Spleen (tissue), 11 donors: Measurements from ENCODE around the gene G6PC2. TPM values are rescaled to one million over a fixed set of nuclear protein-coding genes. Genes with fewer than 3 reads are reported as not detected.
"Not testable (repeated sequence)": the region's sequence is repeated elsewhere in the genome, so short reads cannot be mapped to it uniquely, and the experiment has no call there.

ENCODE experiments used
- DNase-seq: peaks from one replicate; pipeline ENCODE4 v3.0.0-alpha.2; 2020
- H3K27ac ChIP-seq, 8 donors: fragments of 200-600 bp; sonication (generic) in 7 of 8; 1 replicate in 4 of 8; 2 replicates in 4 of 8; pipeline versions ENCODE4 v1.5.0 to v1.8.0; 2016 to 2021; ENCODE audit warnings: inconsistent platforms in 4 of 8, mild to moderate bottlenecking in 4 of 8, moderate library complexity in 1 of 8
- H3K27me3 ChIP-seq, 7 donors: fragments of 200-600 bp; sonication (generic) in 6 of 7; replicated peaks in 1 of 7; 1 replicate in 4 of 7; 2 replicates in 3 of 7; pipeline versions ENCODE4 v1.5.0 to v1.8.0; 2016 to 2021; ENCODE audit warnings: inconsistent platforms in 3 of 7, mild to moderate bottlenecking in 1 of 7
- H3K36me3 ChIP-seq, 6 donors: fragments of 200-600 bp; sonication (generic) in 5 of 6; 1 replicate in 4 of 6; 2 replicates in 2 of 6; pipeline versions ENCODE4 v1.5.0 to v1.8.0; 2016 to 2021; ENCODE audit warnings: inconsistent platforms in 2 of 6
- H3K4me1 ChIP-seq, 6 donors: fragments of 200-600 bp; sonication (generic) in 5 of 6; 1 replicate in 3 of 6; 2 replicates in 3 of 6; pipeline versions ENCODE4 v1.5.0 to v1.8.0; 2016 to 2021; ENCODE audit warnings: inconsistent platforms in 3 of 6
- H3K4me3 ChIP-seq, 8 donors: fragments of 200-600 bp; sonication (generic) in 7 of 8; 1 replicate in 4 of 8; 2 replicates in 4 of 8; pipeline versions ENCODE4 v1.5.0 to v1.8.0; 2016 to 2021; ENCODE audit warnings: inconsistent platforms in 4 of 8, mild to moderate bottlenecking in 4 of 8, moderate library complexity in 2 of 8
- H3K9me3 ChIP-seq, 8 donors: fragments of 200-600 bp; sonication (generic) in 7 of 8; 1 replicate in 4 of 8; 2 replicates in 4 of 8; pipeline versions ENCODE4 v1.5.0 to v1.8.0; 2016 to 2021; ENCODE audit warnings: inconsistent platforms in 4 of 8
- CTCF ChIP-seq, 11 experiments: fragments of 200-600 bp in 7 of 11; fragments of 450-650 bp in 4 of 11; sonication (generic) in 4 of 11; IDR thresholded peaks in 8 of 11; conservative IDR thresholded peaks in 3 of 11; 1 replicate in 7 of 11; 2 replicates in 4 of 11; pipeline versions ENCODE4 v1.4.0 to v1.8.0; 2016 to 2021; ENCODE audit warnings: antibody characterized with exemption in 11 of 11, inconsistent platforms in 4 of 11, mild to moderate bottlenecking in 1 of 11
- POLR2A ChIP-seq, 3 donors: fragments of 450-650 bp; IDR thresholded peaks; one replicate each; pipeline ENCODE4 v1.5.1; 2017; ENCODE audit warnings: antibody characterized with exemption in 3 of 3, mild to moderate bottlenecking in 1 of 3
- POLR2AphosphoS5 ChIP-seq, 3 donors: sonication (generic); formaldehyde crosslinking; IDR thresholded peaks; one replicate each; pipeline ENCODE4 v1.5.1; 2017; ENCODE audit warnings: antibody characterized with exemption in 3 of 3
- WGBS, 5 donors: extraction: QIAGEN DNeasy Blood & Tissue Kit in 3 of 5; methylation state at CpG; one replicate each; pipeline versions ENCODE4 v1.1.5 to v1.1.7; 2013 to 2018; 5-methylcytosine and 5-hydroxymethylcytosine counted together
- intact Hi-C: fragments of 100-400 bp; cut with DNase I; formaldehyde crosslinking; loops from one replicate; pipeline ENCODE4 v1.15.0; 2023; ENCODE audit warnings: low total_unique reads
- polyA plus RNA-seq, 3 donors: library from polyadenylated mRNA; stranded (reverse); fragments of 200-250 nt; gene quantifications; one replicate each; pipeline ENCODE4 v1.2.1, GENCODE V29; 2013
- total RNA-seq, 7 donors: library from RNA; depleted of rRNA in 3 of 7; stranded (reverse); fragments of >200 nt in 3 of 7; fragmentation: NEBNext Ultra II Directional in 4 of 7; extraction: Animal tissue kit (Norgen Biotek cat#: 25700) in 4 of 7; gene quantifications; one replicate each; pipeline versions ENCODE4 v1.1.0 to v1.2.1, GENCODE V29; 2016 to 2021
- donor health status: healthy with polysubstance abuse.
- donor health status: DM: no; HTN: no; CAD: no; lungs with moderate emphysema.
- donor health status: DM: no; HTN: no; CAD: no.
- donor health status: Bipolar disorder and iron deficiency.
- donor health status: healthy.
- donor health status: DM: no; HTN: no; CAD: no.
- donor health status: DM: yes; HTN: yes; CAD: no.

G6PC2 gene
- total and polyA plus RNA-seq, 10 donors = not detected

GRCh38 chr2:168874368-168875054, 26.6 kb upstream of the G6PC2 start:
- Histone ChIP-seq H3K36me3 (peaks cover 0 to 24% (median 0%) of the 10 kb centered on the region in 6 donors), H3K4me1 (no peaks in the 10 kb centered on the region), H3K27ac (no peak overlapping the region), H3K9me3 (peaks cover 0 to 5% (median 0%) of the 10 kb centered on the region in 8 donors), H3K27me3 (no peaks in the 10 kb centered on the region), H3K4me3 (no peak overlapping the region)
- intact Hi-C loops = no loop called here
- WGBS, 5 donors = 85 to 92% (median 89%) methylated on average over 6 of the region's 6 CpGs
- TF ChIP-seq POLR2A (IDR thresholded peaks at IDR 0.05) (no peak), CTCF (IDR thresholded peaks at IDR 0.05 in 8 of 11, conservative IDR thresholded peaks at IDR 0.05 in 3 of 11) (no peak), POLR2AphosphoS5 (IDR thresholded peaks at IDR 0.05) (no peak)
- no peak for DNase-seq

GRCh38 chr2:168882163-168882562, 18.9 kb upstream of the G6PC2 start:
- DNase-seq, intact Hi-C loops, H3K9me3 ChIP-seq, H3K4me3 ChIP-seq, H3K27me3 ChIP-seq, H3K27ac ChIP-seq, H3K4me1 ChIP-seq: not testable (repeated sequence)
- H3K36me3 ChIP-seq = peaks cover 0 to 11% (median 0%) of the 10 kb centered on the region in 6 donors
- 95 to 98% (median 98%) methylated on average over 12 of the region's 12 CpGs for WGBS, 5 donors

GRCh38 chr2:168884975-168885374, 16.1 kb upstream of the G6PC2 start:
- no peak for DNase-seq
- H3K36me3 ChIP-seq = peaks cover 0 to 11% (median 0%) of the 10 kb centered on the region in 6 donors
- TF ChIP-seq POLR2A (IDR thresholded peaks at IDR 0.05) (no peak), CTCF (IDR thresholded peaks at IDR 0.05 in 8 of 11, conservative IDR thresholded peaks at IDR 0.05 in 3 of 11) (no peak)
- H3K4me3 ChIP-seq = no peak overlapping the region
- no peaks in the 10 kb centered on the region for H3K9me3 ChIP-seq
- H3K27ac ChIP-seq = no peak overlapping the region
- intact Hi-C loops = no loop called here
- WGBS, 5 donors = 95 to 100% (median 97%) methylated on average over 1 of the region's 1 CpG
- peaks cover 0 to 7% (median 5%) of the 10 kb centered on the region in 6 donors for H3K4me1 ChIP-seq
- no peaks in the 10 kb centered on the region for H3K27me3 ChIP-seq

- Histone ChIP-seq H3K4me1 (peaks cover 3 to 17% (median 12%) of the 10 kb centered on the region in 6 donors), H3K36me3 (peaks cover 0 to 11% (median 0%) of the 10 kb centered on the region in 6 donors), H3K27ac (peak overlapping the region in 1 of 8 donors; percentile 22), H3K27me3 (no peaks in the 10 kb centered on the region), H3K9me3 (no peaks in the 10 kb centered on the region), H3K4me3 (peak overlapping the region in 6 of 8 donors; percentile 32 to 73 (median 54))
- DNase-seq = no peak
- 41 to 55% (median 50%) methylated on average over 3 of the region's 3 CpGs for WGBS, 5 donors
- no peak for TF ChIP-seq POLR2AphosphoS5 (IDR thresholded peaks at IDR 0.05)
- TF ChIP-seq CTCF (IDR thresholded peaks at IDR 0.05 in 8 of 11, conservative IDR thresholded peaks at IDR 0.05 in 3 of 11) = no peak
- TF ChIP-seq POLR2A (IDR thresholded peaks at IDR 0.05) = no peak
- intact Hi-C loops = no loop called here
Observed at GRCh38 chr2:168889635-168890005, 11.5 kb upstream of the G6PC2 start.
